Mesenchymal stem cell (in vitro differentiated cells and primary cell): ENCODE data around the gene FGFR1OP2.

Source experiments
- DNase-seq: peaks from one replicate; pipeline ENCODE4 v3.0.0-alpha.2; 2013
- H2AFZ ChIP-seq: one replicate; pipeline ENCODE4 v1.6.1; 2013; ENCODE audit warnings: low read depth, mild to moderate bottlenecking, control low read depth, inconsistent platforms, low read length, moderate library complexity
- H2AK5ac ChIP-seq: 2 replicates; pipeline ENCODE4 v1.6.1; 2013; ENCODE audit warnings: low read length, moderate library complexity, mild to moderate bottlenecking, inconsistent platforms; ENCODE audit not compliant: severe bottlenecking
- H2BK120ac ChIP-seq: one replicate; pipeline ENCODE4 v1.6.1; 2013; ENCODE audit warnings: low read depth, mild to moderate bottlenecking, inconsistent platforms, low read length, moderate library complexity
- H2BK12ac ChIP-seq, 2 experiments: one replicate each; pipeline ENCODE4 v1.6.1; 2013; ENCODE audit warnings: inconsistent platforms in 2 of 2, low read length in 2 of 2, mild to moderate bottlenecking in 2 of 2, moderate library complexity in 2 of 2, control low read depth in 1 of 2
- H2BK15ac ChIP-seq: one replicate; pipeline ENCODE4 v1.6.1; 2013; ENCODE audit warnings: mild to moderate bottlenecking, low read depth, inconsistent platforms; ENCODE audit not compliant: poor library complexity, severe bottlenecking
- H2BK5ac ChIP-seq: 2 replicates; pipeline ENCODE4 v1.6.1; 2013; ENCODE audit warnings: low read depth, mild to moderate bottlenecking, low read length, control low read depth, inconsistent platforms; ENCODE audit not compliant: poor library complexity, severe bottlenecking
- H3K14ac ChIP-seq, 2 experiments: one replicate each; pipeline ENCODE4 v1.6.1; 2013; ENCODE audit warnings: inconsistent platforms in 2 of 2, low read length in 2 of 2, control low read depth in 1 of 2, mild to moderate bottlenecking in 1 of 2, moderate library complexity in 1 of 2
- H3K18ac ChIP-seq, 2 experiments: one replicate each; pipeline ENCODE4 v1.6.1; 2013; ENCODE audit warnings: inconsistent platforms in 2 of 2, low read length in 2 of 2, control low read depth in 1 of 2, low read depth in 1 of 2, mild to moderate bottlenecking in 1 of 2
- H3K23ac ChIP-seq, 2 experiments: one replicate each; pipeline ENCODE4 v1.6.1; 2013; ENCODE audit warnings: inconsistent platforms in 2 of 2, low read length in 2 of 2, mild to moderate bottlenecking in 2 of 2, moderate library complexity in 2 of 2, control low read depth in 1 of 2
- H3K27ac ChIP-seq: 2 replicates; pipeline ENCODE4 v1.5.1; 2013; ENCODE audit warnings: mild to moderate bottlenecking, moderate library complexity, low read length, control low read depth, inconsistent platforms; ENCODE audit not compliant: poor library complexity, severe bottlenecking
- H3K27me3 ChIP-seq, 2 experiments: 2 replicates each; pipeline versions ENCODE4 v1.6.1 to v1.7.0; 2013; ENCODE audit warnings: low read length in 2 of 2, mild to moderate bottlenecking in 2 of 2, moderate library complexity in 2 of 2, control low read depth in 1 of 2, inconsistent platforms in 1 of 2; ENCODE audit not compliant: control insufficient read depth in 1 of 2, insufficient read depth in 1 of 2
- H3K36me3 ChIP-seq, 2 experiments: 2 replicates each; pipeline versions ENCODE4 v1.6.1 to v1.7.0; 2013; ENCODE audit warnings: low read length in 2 of 2, control low read depth in 1 of 2, inconsistent platforms in 1 of 2, low read depth in 1 of 2, mild to moderate bottlenecking in 1 of 2; ENCODE audit not compliant: insufficient read depth in 2 of 2, control insufficient read depth in 1 of 2
- H3K4ac ChIP-seq, 2 experiments: one replicate each; pipeline ENCODE4 v1.6.1; 2013; ENCODE audit warnings: inconsistent platforms in 2 of 2, low read length in 2 of 2, mild to moderate bottlenecking in 2 of 2, moderate library complexity in 2 of 2, control low read depth in 1 of 2, low read depth in 1 of 2
- H3K4me1 ChIP-seq: 2 replicates; pipeline ENCODE4 v1.6.1; 2013; ENCODE audit warnings: low read depth, low read length, control low read depth; ENCODE audit not compliant: control insufficient read depth, insufficient read depth
- H3K4me2 ChIP-seq: 2 replicates; pipeline ENCODE4 v1.6.1; 2013; ENCODE audit warnings: low read length, mild to moderate bottlenecking, inconsistent platforms; ENCODE audit not compliant: poor library complexity, severe bottlenecking
- H3K4me3 ChIP-seq, 2 experiments: 2 replicates each; pipeline versions ENCODE4 v1.5.1 to v1.7.0; 2013; ENCODE audit warnings: low read length in 2 of 2, mild to moderate bottlenecking in 2 of 2, control low read depth in 1 of 2, low read depth in 1 of 2; ENCODE audit not compliant: insufficient read depth in 1 of 2
- H3K79me1 ChIP-seq: replicated peaks from 2 replicates; pipeline ENCODE4 v1.6.1; 2013; ENCODE audit warnings: mild to moderate bottlenecking, control low read depth, low read length, inconsistent platforms; ENCODE audit not compliant: poor library complexity, severe bottlenecking
- H3K9ac ChIP-seq: 2 replicates; pipeline ENCODE4 v1.7.0; 2013; ENCODE audit warnings: mild to moderate bottlenecking, low read length, moderate library complexity
- H3K9me3 ChIP-seq: 2 replicates; pipeline ENCODE4 v1.7.0; 2013; ENCODE audit warnings: mild to moderate bottlenecking, low read length; ENCODE audit not compliant: control insufficient read depth
- H4K8ac ChIP-seq: one replicate; pipeline ENCODE4 v1.6.1; 2013; ENCODE audit warnings: inconsistent platforms, mild to moderate bottlenecking, low read length, moderate library complexity
- H4K91ac ChIP-seq: one replicate; pipeline ENCODE4 v1.6.1; 2013; ENCODE audit warnings: mild to moderate bottlenecking, low read length, inconsistent platforms
- WGBS: methylation state at CpG from one replicate; pipeline ENCODE4 v1.1.7; 2013; ENCODE audit warnings: mixed read lengths; 5-methylcytosine and 5-hydroxymethylcytosine counted together

FGFR1OP2 gene

DNA sequence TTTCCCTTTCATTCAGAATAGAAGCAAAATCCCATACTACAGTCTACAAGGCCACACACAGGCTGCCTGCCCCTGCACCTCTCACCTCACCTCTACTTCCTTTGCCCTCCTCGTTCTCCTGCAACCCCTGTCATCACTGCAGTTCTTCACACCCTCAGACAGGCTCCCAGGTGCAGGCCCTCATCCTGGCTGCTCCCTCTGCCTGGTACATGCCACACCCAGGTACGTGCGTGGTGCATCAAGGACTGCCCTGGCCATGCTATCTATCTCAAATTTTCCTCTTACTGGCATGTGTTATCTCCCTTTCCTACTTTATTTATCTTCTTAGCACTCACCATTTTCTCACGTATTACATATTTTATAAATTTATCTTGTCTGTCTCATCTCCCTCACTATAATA is 51.6 kb downstream of the FGFR1OP2 start:
- H2BK5ac ChIP-seq = no peak overlapping the region
- WGBS = 97% methylated on average over 4 of the region's 4 CpGs
- no peak overlapping the region for H2BK15ac ChIP-seq
- H3K4me3 ChIP-seq = no peak overlapping the region
- no peak overlapping the region for H2AFZ ChIP-seq
- H3K4ac ChIP-seq = no peak overlapping the region
- no peaks in the 10 kb centered on the region for H3K9me3 ChIP-seq
- no peak overlapping the region for H3K23ac ChIP-seq
- no peak overlapping the region for H3K18ac ChIP-seq
- H3K9ac ChIP-seq = no peak overlapping the region
- no peak overlapping the region for H2BK12ac ChIP-seq
- no peaks in the 10 kb centered on the region for H3K4me1 ChIP-seq
- no peak overlapping the region for H3K4me2 ChIP-seq
- no peak overlapping the region for H2AK5ac ChIP-seq
- no peak overlapping the region for H2BK120ac ChIP-seq
- no peak overlapping the region for H3K27ac ChIP-seq
- peaks cover 9 to 34% of the 10 kb centered on the region in 2 experiments for H3K36me3 ChIP-seq
- no peak overlapping the region for H4K8ac ChIP-seq
- no peaks in the 10 kb centered on the region for H3K27me3 ChIP-seq
- H3K14ac ChIP-seq = no peak overlapping the region
- peak overlapping the region; percentile 4 for H4K91ac ChIP-seq
- no peak for DNase-seq
- peaks cover 12% of the 10 kb centered on the region for H3K79me1 ChIP-seq

DNA sequence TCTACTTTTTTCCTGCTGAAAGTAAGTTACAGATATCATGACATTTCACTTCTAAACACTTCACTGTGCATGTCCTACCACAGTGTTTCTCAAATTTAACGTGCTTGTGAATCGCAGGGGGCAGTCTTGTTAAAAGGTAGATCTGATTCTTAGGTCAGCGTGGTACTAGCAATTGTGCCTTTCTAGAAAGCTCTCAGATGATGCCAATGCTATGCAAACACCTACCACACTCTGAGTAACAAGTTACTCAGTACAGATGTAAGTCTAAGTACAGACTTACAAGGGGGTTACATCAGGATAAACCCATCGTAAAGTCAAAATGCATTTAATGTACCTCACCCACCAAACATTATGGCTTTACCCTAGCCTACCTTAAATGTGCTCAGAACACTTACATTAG is 53.6 kb downstream of the FGFR1OP2 start:
- Histone ChIP-seq H3K9ac (no peak overlapping the region), H4K91ac (no peak overlapping the region), H2BK5ac (no peak overlapping the region), H2BK15ac (no peak overlapping the region), H3K4ac (no peak overlapping the region), H2BK120ac (no peak overlapping the region), H3K9me3 (no peaks in the 10 kb centered on the region), H3K4me3 (no peak overlapping the region), H2BK12ac (no peak overlapping the region), H3K18ac (no peak overlapping the region), H3K23ac (no peak overlapping the region), H4K8ac (no peak overlapping the region), H2AK5ac (no peak overlapping the region), H3K14ac (no peak overlapping the region), H3K27ac (no peak overlapping the region), H3K27me3 (no peaks in the 10 kb centered on the region), H3K4me1 (no peaks in the 10 kb centered on the region), H2AFZ (no peak overlapping the region), H3K4me2 (no peak overlapping the region), H3K79me1 (peaks cover 10% of the 10 kb centered on the region), H3K36me3 (peaks cover 12 to 52% of the 10 kb centered on the region in 2 experiments)
- WGBS = 98% methylated on average over 4 of the region's 4 CpGs
- DNase-seq = no peak

GRCh38 chr12:26994109-26994508 is 55.8 kb downstream of the FGFR1OP2 start:
- Histone ChIP-seq H3K9me3 (no peaks in the 10 kb centered on the region), H3K79me1 (peaks cover 14% of the 10 kb centered on the region), H2BK15ac (no peak overlapping the region), H3K27ac (no peak overlapping the region), H2BK12ac (no peak overlapping the region), H2AFZ (no peak overlapping the region), H3K4ac (no peak overlapping the region), H2BK120ac (no peak overlapping the region), H4K91ac (no peak overlapping the region), H3K9ac (no peak overlapping the region), H3K36me3 (peaks cover 12 to 64% of the 10 kb centered on the region in 2 experiments), H2BK5ac (no peak overlapping the region), H2AK5ac (no peak overlapping the region), H3K4me1 (no peaks in the 10 kb centered on the region), H3K14ac (no peak overlapping the region), H3K4me2 (no peak overlapping the region), H3K27me3 (no peaks in the 10 kb centered on the region), H4K8ac (no peak overlapping the region), H3K18ac (no peak overlapping the region), H3K23ac (no peak overlapping the region), H3K4me3 (no peak overlapping the region)
- no peak for DNase-seq
- WGBS = 100% methylated on average over 1 of the region's 1 CpG

DNA sequence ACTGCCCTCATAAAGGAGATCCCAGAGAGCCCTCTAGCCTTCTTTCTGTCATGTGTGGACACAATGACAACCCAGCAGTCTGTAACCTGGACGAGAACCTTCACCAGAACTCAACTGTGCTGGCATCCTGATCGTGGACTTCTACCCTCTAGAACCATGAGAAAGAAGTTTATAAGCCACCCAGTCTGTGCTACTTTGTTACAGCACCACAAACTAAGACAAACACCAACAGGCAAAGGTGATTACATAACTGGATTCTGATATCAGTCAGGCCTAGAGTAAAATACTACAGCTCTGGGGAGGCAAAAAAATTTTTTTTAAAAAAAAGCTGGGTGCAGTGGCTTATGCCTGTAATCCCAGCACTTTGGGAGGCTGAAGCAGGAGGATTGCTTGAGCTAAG is 57.4 kb downstream of the FGFR1OP2 start:
- WGBS = 89% methylated on average over 2 of the region's 2 CpGs
- no peak for DNase-seq

More for the DNA sequence above, 57.4 kb downstream of the FGFR1OP2 start:
- Histone ChIP-seq H3K27ac (no peak overlapping the region), H4K91ac (no peak overlapping the region), H2BK5ac (no peak overlapping the region), H3K79me1 (peaks cover 19% of the 10 kb centered on the region), H2AFZ (no peak overlapping the region), H3K4me3 (no peak overlapping the region), H3K36me3 (peaks cover 9 to 52% of the 10 kb centered on the region in 2 experiments), H3K14ac (no peak overlapping the region), H3K23ac (no peak overlapping the region), H4K8ac (no peak overlapping the region), H3K9ac (no peak overlapping the region), H2AK5ac (no peak overlapping the region), H3K4me1 (no peaks in the 10 kb centered on the region), H3K18ac (no peak overlapping the region), H3K27me3 (no peaks in the 10 kb centered on the region), H3K4me2 (no peak overlapping the region), H2BK15ac (no peak overlapping the region), H2BK120ac (no peak overlapping the region), H2BK12ac (no peak overlapping the region), H3K4ac (no peak overlapping the region), H3K9me3 (no peaks in the 10 kb centered on the region)
